HG03060 (cell line): Measurements from ENCODE around the gene STPG1.

ENCODE experiments used
- ATAC-seq: cut with Tn5 transposase; IDR thresholded peaks from one replicate; pipeline ENCODE4 v1.9.1; 2021; ENCODE audit warnings: low read depth, moderate number of reproducible peaks; ENCODE audit not compliant: unreplicated experiment

Gene STPG1

GRCh38 chr1:24321697-24322469, 91.7 kb downstream of the STPG1 start:
- ATAC-seq: no peak

- ATAC-seq: no peak
Measured at GRCh38 chr1:24321126-24321525, 92.5 kb downstream of the STPG1 start.

GRCh38 chr1:24319962-24320361, 93.6 kb downstream of the STPG1 start:
- no peak for ATAC-seq

- ATAC-seq: no peak
Measured at GRCh38 chr1:24319312-24319863, 94.2 kb downstream of the STPG1 start, which contains the start of gene GRHL3. TSS of gene GRHL3 (plus strand) at chr1:24319357. CDS start at chr1:24319552, 195 bp downstream.

GRCh38 chr1:24318615-24319311, 94.8 kb downstream of the STPG1 start:
- ATAC-seq: no peak

GRCh38 chr1:24317956-24318614, 95.5 kb downstream of the STPG1 start:
- no peak for ATAC-seq

GRCh38 chr1:24317081-24317480, 96.5 kb downstream of the STPG1 start:
- no peak for ATAC-seq

GRCh38 chr1:24316645-24317044, 96.9 kb downstream of the STPG1 start:
- ATAC-seq: no peak

- ATAC-seq: no peak
Measured at GRCh38 chr1:24315391-24315790, 98.2 kb downstream of the STPG1 start.

GRCh38 chr1:24311741-24312140, 101.8 kb downstream of the STPG1 start:
- ATAC-seq: no peak

- no peak for ATAC-seq
Measured at GRCh38 chr1:24311234-24311633, 102.3 kb downstream of the STPG1 start.

- no peak for ATAC-seq
Measured at GRCh38 chr1:24309762-24310485, 103.7 kb downstream of the STPG1 start.

GRCh38 chr1:24308365-24309015, 105.1 kb downstream of the STPG1 start:
- no peak for ATAC-seq
